DOHH2 (cell line): Measurements from ENCODE around the gene EEPD1.

Source experiments
- EZH2phosphoT487 ChIP-seq: fragments of 200-600 bp; sonication (generic); IDR thresholded peaks from 2 replicates; pipeline ENCODE4 v1.6.1; 2017; ENCODE audit warnings: borderline replicate concordance, mild to moderate bottlenecking, antibody characterized with exemption, low read length, moderate library complexity, mixed read lengths
- TF ChIP-seq, protein P1 (sequence below): fragments of 200-600 bp; sonication (generic); IDR thresholded peaks from one replicate; pipeline ENCODE4 v1.5.1; 2014; ENCODE audit warnings: antibody characterized with exemption, mild to moderate bottlenecking, low read depth, low read length; ENCODE audit not compliant: poor library complexity, severe bottlenecking

DNA sequence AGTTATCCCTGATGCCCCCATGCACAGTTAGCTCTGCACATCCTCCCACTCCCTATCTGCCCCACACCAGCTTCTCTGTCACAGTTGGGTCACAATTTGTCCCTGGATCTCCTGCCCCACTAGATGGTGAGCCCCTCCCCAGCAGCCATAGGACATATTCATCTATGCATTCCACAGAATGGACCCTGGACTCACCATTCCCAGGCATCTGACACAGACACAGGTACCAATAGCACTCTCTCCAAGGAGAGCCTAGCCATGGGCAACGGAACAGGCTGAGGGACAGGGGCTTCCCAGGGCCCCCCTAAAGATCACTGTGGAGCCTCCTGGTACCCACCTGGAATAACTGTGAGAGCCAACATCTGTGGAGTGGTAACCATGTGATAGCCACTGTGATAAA is 34.7 kb upstream of the EEPD1 start:
- TF ChIP-seq, protein P1, sequence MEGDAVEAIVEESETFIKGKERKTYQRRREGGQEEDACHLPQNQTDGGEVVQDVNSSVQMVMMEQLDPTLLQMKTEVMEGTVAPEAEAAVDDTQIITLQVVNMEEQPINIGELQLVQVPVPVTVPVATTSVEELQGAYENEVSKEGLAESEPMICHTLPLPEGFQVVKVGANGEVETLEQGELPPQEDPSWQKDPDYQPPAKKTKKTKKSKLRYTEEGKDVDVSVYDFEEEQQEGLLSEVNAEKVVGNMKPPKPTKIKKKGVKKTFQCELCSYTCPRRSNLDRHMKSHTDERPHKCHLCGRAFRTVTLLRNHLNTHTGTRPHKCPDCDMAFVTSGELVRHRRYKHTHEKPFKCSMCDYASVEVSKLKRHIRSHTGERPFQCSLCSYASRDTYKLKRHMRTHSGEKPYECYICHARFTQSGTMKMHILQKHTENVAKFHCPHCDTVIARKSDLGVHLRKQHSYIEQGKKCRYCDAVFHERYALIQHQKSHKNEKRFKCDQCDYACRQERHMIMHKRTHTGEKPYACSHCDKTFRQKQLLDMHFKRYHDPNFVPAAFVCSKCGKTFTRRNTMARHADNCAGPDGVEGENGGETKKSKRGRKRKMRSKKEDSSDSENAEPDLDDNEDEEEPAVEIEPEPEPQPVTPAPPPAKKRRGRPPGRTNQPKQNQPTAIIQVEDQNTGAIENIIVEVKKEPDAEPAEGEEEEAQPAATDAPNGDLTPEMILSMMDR = no peak
- no peak for TF ChIP-seq EZH2phosphoT487
